GM23338 (cell line): Measurements from ENCODE around the gene MTAP. TPM values are rescaled to one million over a fixed set of nuclear protein-coding genes. Genes with fewer than 3 reads are reported as not detected.

Source experiments
- ATAC-seq: fragments of 200-7000 bp; cut with Tn5 transposase; 3 replicates; pipeline ENCODE4 v1.9.1; 2020
- DNase-seq: peaks from one replicate; pipeline ENCODE4 v3.0.0-alpha.2; 2015; ENCODE audit warnings: low spot score
- H2AFZ ChIP-seq: fragments of 200-600 bp; sonication (generic); 2 replicates; pipeline ENCODE4 v1.8.0; 2016; ENCODE audit warnings: antibody characterized with exemption, mild to moderate bottlenecking, moderate library complexity
- H3F3A ChIP-seq: fragments of 200-600 bp; sonication (generic); replicated peaks from 2 replicates; pipeline ENCODE4 v1.8.0; 2017; ENCODE audit warnings: antibody characterized with exemption, mixed run types, low read depth
- H3K27ac ChIP-seq: fragments of 200-600 bp; sonication (generic); 2 replicates; pipeline ENCODE4 v1.6.1; 2016; ENCODE audit warnings: low read depth
- H3K27me3 ChIP-seq: fragments of 200-600 bp; sonication (generic); 2 replicates; pipeline ENCODE4 v1.8.0; 2016; ENCODE audit warnings: mild to moderate bottlenecking, mixed run types, moderate library complexity; ENCODE audit not compliant: insufficient read depth
- H3K36me3 ChIP-seq: fragments of 200-600 bp; sonication (generic); 2 replicates; pipeline ENCODE4 v1.8.0; 2016; ENCODE audit warnings: mild to moderate bottlenecking; ENCODE audit not compliant: insufficient read depth
- H3K4me1 ChIP-seq: fragments of 200-600 bp; sonication (generic); 2 replicates; pipeline ENCODE4 v1.8.0; 2016; ENCODE audit warnings: mild to moderate bottlenecking, moderate library complexity; ENCODE audit not compliant: insufficient read depth
- H3K4me2 ChIP-seq: fragments of 200-600 bp; sonication (generic); 2 replicates; pipeline ENCODE4 v1.7.1; 2017; ENCODE audit warnings: mixed run types
- H3K4me3 ChIP-seq: fragments of 200-600 bp; sonication (generic); 2 replicates; pipeline ENCODE4 v1.6.1; 2016; ENCODE audit warnings: mixed run types
- H3K79me2 ChIP-seq: fragments of 200-600 bp; sonication (generic); replicated peaks from 2 replicates; pipeline ENCODE4 v1.8.0; 2017; ENCODE audit warnings: mild to moderate bottlenecking; ENCODE audit not compliant: insufficient read depth
- H3K9me2 ChIP-seq: fragments of 200-600 bp; sonication (generic); 2 replicates; pipeline ENCODE4 v1.8.0; 2017; ENCODE audit not compliant: insufficient read depth
- H4K20me1 ChIP-seq: fragments of 200-600 bp; sonication (generic); replicated peaks from 2 replicates; pipeline ENCODE4 v1.8.0; 2017; ENCODE audit warnings: mild to moderate bottlenecking; ENCODE audit not compliant: insufficient read depth
- H3K27ac Mint-ChIP-seq: 2 replicates; pipeline ENCODE4 v1.8.0; 2020; ENCODE audit warnings: inconsistent platforms, mild to moderate bottlenecking, moderate library complexity, mixed read lengths
- H3K27me3 Mint-ChIP-seq: 3 replicates; pipeline ENCODE4 v1.8.0; 2022; ENCODE audit warnings: low read depth, mild to moderate bottlenecking, moderate library complexity, mixed read lengths, inconsistent platforms; ENCODE audit not compliant: insufficient read depth, poor library complexity
- H3K36me3 Mint-ChIP-seq: 3 replicates; pipeline ENCODE4 v1.8.0; 2021; ENCODE audit warnings: low read depth, mild to moderate bottlenecking, inconsistent platforms, moderate library complexity, mixed read lengths
- H3K4me1 Mint-ChIP-seq: 3 replicates; pipeline ENCODE4 v1.8.0; 2020; ENCODE audit warnings: mild to moderate bottlenecking, inconsistent platforms, mixed read lengths
- H3K4me3 Mint-ChIP-seq: 3 replicates; pipeline ENCODE4 v1.8.0; 2021; ENCODE audit warnings: moderate library complexity, mild to moderate bottlenecking, inconsistent platforms, mixed read lengths
- H3K9me3 Mint-ChIP-seq: 3 replicates; pipeline ENCODE4 v1.8.0; 2020; ENCODE audit warnings: moderate library complexity, mild to moderate bottlenecking, inconsistent platforms, mixed read lengths
- EZH2 ChIP-seq: fragments of 200-600 bp; sonication (generic); IDR thresholded peaks from one replicate; pipeline ENCODE4 v1.8.0; 2017; ENCODE audit warnings: antibody characterized with exemption, mild to moderate bottlenecking, low read depth; ENCODE audit not compliant: unreplicated experiment
- POLR2AphosphoS5 ChIP-seq: IDR thresholded peaks from 2 replicates; pipeline ENCODE4 v1.6.1; 2016; ENCODE audit warnings: antibody characterized with exemption, low read depth
- STAT1 ChIP-seq: IDR thresholded peaks from one replicate; pipeline ENCODE4 v1.6.1; 2016; ENCODE audit warnings: antibody characterized with exemption; ENCODE audit not compliant: unreplicated experiment
- ZNF331 ChIP-seq: fragments of 250-450 bp; sonication (Bioruptor Pico); IDR thresholded peaks from 2 replicates; pipeline ENCODE4 v1.5.0; 2020; ENCODE audit warnings: low read depth, mild to moderate bottlenecking, moderate library complexity
- ZNF462 ChIP-seq: fragments of 250-450 bp; sonication (Bioruptor Pico); IDR thresholded peaks from 2 replicates; pipeline ENCODE4 v1.5.0; 2020; ENCODE audit warnings: mild to moderate bottlenecking, moderate library complexity
- polyA plus RNA-seq: library from polyadenylated mRNA; unstranded; fragments of >200 nt; fragmentation: Nextera tagmentation; extraction: Ambion mirVana; gene quantifications from 2 replicates; pipeline ENCODE4 v1.2.1, GENCODE V29; 2016
- total RNA-seq: library from RNA; depleted of rRNA; stranded (reverse); fragments of >200 nt; shearing (Covaris generic); gene quantifications from 2 replicates; pipeline ENCODE4 v1.2.3, GENCODE V29; 2014

MTAP gene
- total and polyA plus RNA-seq, 2 experiments from 2014 or later: 61.8 to 70.0 TPM

DNA sequence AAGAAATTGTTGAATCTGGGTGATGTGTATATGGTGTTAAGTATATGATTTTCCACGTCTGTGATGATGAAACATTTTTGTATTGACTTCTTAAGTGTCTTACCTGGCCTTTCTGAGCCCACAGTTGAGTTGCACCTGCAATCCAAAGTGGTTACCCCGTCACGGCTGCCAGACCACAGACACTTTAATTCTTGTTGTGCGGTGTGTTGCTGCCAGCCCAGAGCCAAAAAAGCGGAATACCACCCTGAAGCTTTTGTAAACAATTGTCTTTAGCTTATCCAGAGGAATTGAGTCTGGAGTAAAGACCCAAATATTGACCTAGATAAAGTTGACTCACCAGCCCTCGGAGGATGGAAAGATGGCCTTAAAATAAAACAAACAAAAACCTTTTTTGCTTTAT lies 35.1 kb downstream of the MTAP start (continued):
- TF ChIP-seq STAT1 (no peak), ZNF462 (CRISPR knock-in tag) (no peak), EZH2 (no peak), POLR2AphosphoS5 (no peak), ZNF331 (CRISPR knock-in tag) (no peak)

GRCh38 chr9:21840647-21841046 lies 38.2 kb downstream of the MTAP start:
- no peaks in the 10 kb centered on the region for H3K4me1 Mint-ChIP-seq
- peaks cover 63% of the 10 kb centered on the region for H3K36me3 ChIP-seq
- peaks cover 60% of the 10 kb centered on the region for H3K9me3 Mint-ChIP-seq

More at GRCh38 chr9:21840647-21841046, 38.2 kb downstream of the MTAP start:
- H4K20me1 ChIP-seq: peaks cover 7% of the 10 kb centered on the region
- H3K9me2 ChIP-seq: peaks cover 24% of the 10 kb centered on the region; the same call in 1 of the 2 replicates
- Mint-ChIP-seq H3K4me3 (no peak overlapping the region), H3K36me3 (peaks cover 99% of the 10 kb centered on the region), H3K27me3 (peaks cover 4% of the 10 kb centered on the region), H3K27ac (no peak overlapping the region)
- no peak overlapping the region for H3K4me2 ChIP-seq
- ATAC-seq (no peak), DNase-seq (no peak)
- no peaks in the 10 kb centered on the region for H3K27me3 ChIP-seq
- TF ChIP-seq EZH2: no peak
- H3F3A ChIP-seq: no peaks in the 10 kb centered on the region
- no peak overlapping the region for H2AFZ ChIP-seq
- H3K4me1 ChIP-seq: no peaks in the 10 kb centered on the region
- H3K79me2 ChIP-seq: peaks cover 16% of the 10 kb centered on the region
- no peak overlapping the region for H3K27ac ChIP-seq
- no peak overlapping the region for H3K4me3 ChIP-seq
